HPDE6-E6E7 (cell line): ENCODE data around the gene LAMP5.

Experiments
- DNase-seq: peaks from one replicate; pipeline ENCODE4 v3.0.0; 2011; ENCODE audit warnings: missing footprints; ENCODE audit errors: extremely low spot score

The LAMP5 gene, protein sequence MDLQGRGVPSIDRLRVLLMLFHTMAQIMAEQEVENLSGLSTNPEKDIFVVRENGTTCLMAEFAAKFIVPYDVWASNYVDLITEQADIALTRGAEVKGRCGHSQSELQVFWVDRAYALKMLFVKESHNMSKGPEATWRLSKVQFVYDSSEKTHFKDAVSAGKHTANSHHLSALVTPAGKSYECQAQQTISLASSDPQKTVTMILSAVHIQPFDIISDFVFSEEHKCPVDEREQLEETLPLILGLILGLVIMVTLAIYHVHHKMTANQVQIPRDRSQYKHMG

GRCh38 chr20:9514461-9515213 is at the start of gene LAMP5:
TSS of gene LAMP5 (plus strand) at chr20:9514590. CDS start at chr20:9514853, 263 bp downstream.
- DNase-seq, result no peak

- no peak for DNase-seq
These were observed 46.4 kb upstream of the LAMP5 start for GRCh38 chr20:9467995-9468394.

DNA sequence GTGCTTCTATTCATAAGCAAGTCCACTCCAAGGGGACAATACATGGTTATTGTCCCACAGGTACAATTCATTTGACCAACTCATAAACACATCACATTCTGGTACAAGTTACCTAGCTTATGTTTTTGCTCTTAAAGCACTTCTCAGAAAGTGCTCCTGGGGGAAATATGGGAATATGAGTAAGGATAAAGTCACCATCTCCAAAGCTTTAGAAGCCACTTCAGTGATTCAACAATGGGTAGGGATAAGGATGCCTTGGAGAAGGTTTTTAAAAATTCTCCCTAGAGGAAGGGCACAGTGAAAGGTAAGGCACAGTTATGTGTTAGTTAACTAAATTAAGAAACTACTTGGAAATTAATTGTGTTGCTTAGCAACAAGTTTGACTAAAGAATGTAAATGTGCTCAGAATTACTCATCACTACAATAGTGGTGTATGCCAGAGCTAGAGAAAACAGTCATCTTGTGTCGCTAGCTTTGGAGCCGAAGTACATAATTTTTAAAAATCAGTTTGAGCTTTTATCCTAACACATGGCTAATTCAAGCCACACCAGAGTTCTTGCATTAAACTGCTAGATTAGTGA is 39.5 kb upstream of the LAMP5 start:
- no peak for DNase-seq

- no peak for DNase-seq
These were observed 38.9 kb upstream of the LAMP5 start for GRCh38 chr20:9475456-9475855.

- no peak for DNase-seq
These were observed 38.2 kb upstream of the LAMP5 start for GRCh38 chr20:9476174-9476573.

DNA sequence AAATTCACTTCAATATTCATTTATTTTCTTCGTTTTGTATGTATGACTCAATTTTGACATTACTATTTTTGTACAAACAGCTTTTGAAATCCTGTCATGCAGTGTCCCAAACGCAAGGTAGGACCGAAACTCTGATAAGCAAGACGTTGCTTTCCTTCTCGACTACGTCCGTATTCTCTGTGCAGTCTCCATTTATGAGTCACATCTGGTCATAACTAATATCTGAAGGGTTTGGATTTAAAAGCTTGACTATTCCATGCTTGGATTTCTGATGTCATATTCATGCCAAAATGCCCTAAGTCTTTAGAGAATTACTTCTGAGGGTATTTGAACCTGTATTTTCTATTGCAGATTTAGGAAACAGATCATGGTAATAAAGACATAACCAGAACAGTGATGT is 37.8 kb upstream of the LAMP5 start:
- DNase-seq, result no peak

DNA sequence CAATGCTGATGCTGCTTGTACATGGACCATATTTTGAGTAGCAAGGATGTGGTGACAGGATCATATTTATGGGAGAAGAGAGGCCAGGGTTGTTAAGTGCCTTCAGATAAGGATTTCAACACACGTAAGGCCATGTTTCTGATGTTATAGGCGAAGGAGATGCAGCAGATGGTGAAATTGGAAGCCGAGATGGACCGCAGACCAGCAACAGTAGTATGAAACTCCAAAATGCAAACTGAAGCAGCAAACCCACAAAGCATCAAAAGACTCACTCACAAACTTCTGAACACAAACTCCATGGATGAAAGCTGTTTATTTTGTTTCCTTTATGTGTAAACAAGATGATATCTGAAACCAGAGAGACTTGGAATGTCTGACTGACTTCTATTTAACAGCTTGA is 35.6 kb upstream of the LAMP5 start:
- DNase-seq, result no peak

DNA sequence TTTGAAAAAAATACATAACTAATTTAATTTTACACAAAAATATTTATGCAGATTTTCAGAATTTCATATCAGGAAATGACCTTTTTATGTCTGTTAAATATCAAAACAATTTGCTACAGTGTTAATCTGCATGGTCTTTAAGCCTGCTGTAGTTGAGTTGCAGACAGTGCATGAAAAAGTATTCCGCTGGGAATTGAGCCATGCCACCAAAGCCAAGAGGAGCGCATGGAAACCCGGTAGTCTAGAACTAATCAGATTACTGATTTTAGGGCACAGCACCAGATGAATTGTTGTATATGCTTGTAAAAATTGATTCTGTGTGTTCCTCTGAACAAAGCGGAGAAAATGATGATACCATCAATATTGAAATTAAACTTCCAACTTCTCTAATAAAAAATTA is 34.3 kb upstream of the LAMP5 start:
- DNase-seq, result no peak

GRCh38 chr20:9482180-9482579 is 32.2 kb upstream of the LAMP5 start:
- no peak for DNase-seq

DNA sequence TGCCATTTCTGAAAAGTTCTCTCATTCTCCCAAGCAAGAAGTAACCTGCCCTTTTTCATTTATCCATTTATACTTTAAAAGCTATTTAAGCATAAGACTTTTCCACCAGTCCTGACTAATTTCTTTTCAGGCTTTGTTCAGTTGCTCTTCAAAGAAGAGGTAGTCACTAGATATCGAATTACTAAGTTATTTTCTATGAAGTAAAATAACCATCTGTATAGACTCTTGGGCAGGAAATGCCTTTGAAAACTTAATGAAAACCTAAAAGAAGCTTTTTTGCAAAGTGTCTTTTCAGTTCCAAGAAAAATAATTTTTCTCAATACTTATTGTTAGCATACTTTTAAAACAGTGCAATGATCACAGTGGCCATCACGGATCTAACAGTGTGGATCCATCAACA is 31.3 kb upstream of the LAMP5 start:
- no peak for DNase-seq

- DNase-seq, result no peak
These were observed 28.6 kb upstream of the LAMP5 start for GRCh38 chr20:9485614-9486340.

GRCh38 chr20:9487231-9487630 is 27.2 kb upstream of the LAMP5 start:
- no peak for DNase-seq

GRCh38 chr20:9488063-9488462 is 26.3 kb upstream of the LAMP5 start:
- no peak for DNase-seq

DNA sequence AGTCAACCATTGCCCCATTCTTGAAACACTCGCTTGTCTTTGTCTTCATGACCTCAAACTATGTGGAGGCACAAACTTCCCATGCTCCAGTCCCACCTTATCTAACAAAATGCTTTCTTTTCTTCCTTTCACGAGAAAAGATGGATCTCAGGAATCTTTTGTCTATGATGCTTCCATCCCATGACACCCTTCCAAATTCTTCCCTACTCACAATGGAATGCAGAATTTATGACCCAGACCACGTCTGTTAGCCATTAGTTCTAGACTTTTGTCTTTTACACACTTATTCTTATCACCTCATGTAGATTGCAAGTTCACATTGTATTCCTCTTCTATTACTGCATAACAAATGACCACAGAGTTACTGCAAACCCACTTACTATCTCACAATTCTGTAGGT is 24.2 kb upstream of the LAMP5 start:
- no peak for DNase-seq

DNA sequence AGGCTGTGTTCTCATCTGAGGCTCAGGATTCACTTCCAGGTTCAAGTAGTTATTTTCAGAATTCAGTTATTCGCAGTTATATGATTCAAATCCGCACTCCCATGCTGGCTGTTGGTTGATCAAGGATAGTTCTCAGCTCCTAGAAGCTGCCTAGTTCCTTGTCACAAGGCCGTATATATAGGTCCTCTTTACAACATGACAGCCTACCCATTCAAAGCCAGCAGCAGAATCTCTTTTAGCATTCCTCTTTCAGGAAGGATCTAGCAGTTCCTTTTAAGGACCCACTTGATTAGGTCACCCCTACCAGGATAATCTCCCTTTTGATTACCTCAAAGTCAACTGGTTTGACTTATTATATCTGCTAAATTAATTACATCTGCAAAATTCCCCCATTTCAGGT is 23.8 kb upstream of the LAMP5 start:
- DNase-seq, result no peak

DNA sequence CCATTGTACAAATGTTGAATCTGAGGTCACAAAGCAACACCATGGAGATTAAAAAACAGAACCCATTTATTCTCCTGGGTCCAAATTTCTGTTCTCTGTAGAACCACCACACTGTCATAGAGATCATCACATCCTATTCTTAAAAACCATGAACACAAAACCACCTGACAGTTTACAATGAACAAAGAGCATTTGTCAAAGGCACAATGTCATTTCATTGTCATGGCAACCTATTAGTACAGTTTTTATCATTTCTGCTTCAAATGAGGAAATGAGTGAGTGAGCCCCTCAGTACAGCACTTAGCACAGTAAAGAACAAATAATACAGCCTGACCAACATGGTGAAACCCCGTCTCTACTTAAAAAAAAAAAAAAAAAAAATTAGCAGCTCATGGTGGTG is 23.1 kb upstream of the LAMP5 start:
- DNase-seq, result no peak

DNA sequence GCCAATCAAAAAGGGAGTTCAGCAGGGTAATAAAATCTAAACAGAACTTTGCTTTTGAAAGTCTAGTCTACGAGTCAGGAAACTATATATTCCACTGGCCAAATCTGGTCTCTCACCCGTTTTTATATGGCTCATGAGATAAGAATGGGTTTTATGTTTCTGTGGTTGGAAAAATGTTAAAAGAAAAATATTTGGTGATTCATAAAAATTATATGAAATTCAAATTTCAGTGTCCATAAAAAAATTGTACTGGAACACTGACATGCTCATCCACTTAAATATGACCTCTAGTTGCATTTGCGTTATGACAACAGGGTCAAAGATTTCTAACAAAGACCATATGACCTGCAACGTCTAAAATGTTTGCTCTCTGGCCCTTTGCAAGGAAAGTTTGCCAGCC is 22.3 kb upstream of the LAMP5 start:
- no peak for DNase-seq

DNA sequence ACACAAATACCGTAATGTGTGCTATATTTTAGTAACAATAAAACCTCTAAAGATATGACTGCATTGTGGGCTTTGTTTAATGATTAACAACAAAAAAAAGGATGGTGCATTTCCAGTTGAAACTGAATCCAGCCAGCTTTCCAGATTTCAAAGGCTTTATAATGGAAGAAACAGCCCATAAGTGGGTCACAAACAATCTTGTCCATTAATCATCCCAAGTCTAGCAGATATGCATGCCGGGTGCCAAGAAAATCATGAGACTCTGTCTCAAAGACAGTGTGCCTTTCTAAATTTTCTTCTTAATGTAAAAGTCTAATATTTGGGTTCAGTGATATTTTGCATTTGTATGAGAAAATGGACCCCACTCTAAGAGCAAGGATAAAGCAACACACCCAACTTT is 20.6 kb upstream of the LAMP5 start:
- DNase-seq, result no peak

DNA sequence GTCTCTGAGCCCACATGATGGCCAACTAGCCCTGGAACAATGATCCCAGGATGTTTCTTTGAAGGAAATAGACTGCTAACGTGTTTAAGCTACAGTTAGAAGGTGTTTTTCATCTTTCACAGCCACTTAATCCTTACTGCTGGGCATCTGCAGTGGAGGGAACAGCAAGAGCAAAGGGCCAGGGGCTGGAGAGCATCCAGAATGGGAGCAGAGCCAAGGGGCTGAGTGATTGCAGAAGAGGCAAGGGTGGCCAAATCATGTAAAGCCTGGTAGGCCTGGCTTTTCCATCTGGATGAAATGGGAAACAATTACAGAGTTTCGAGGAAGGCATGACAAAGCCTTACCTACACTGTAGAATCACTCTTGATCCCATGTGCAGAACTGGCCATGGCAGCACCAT is 18.7 kb upstream of the LAMP5 start:
- no peak for DNase-seq

- DNase-seq, result no peak
These were observed 18.2 kb upstream of the LAMP5 start for GRCh38 chr20:9496155-9496554.

DNA sequence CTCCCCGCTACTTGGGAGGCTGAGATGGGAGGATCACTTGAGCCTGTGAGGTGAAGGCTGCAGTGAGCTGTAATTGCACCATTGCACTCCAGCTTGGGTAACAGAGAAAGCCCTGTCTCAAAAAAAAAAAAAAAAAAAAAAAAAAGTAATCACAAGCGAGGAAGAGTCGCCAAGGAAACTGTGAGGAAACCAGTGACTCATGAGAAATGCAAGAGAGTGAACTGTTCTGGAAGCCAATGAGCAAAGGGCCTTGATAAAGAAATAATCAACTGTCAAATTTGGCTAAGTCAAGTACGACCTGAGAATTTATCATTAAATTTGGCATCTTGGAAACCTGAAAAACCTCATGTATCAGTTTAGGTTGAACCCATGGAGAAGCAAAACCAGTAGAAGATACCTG is 16.1 kb upstream of the LAMP5 start:
- DNase-seq, result no peak

DNA sequence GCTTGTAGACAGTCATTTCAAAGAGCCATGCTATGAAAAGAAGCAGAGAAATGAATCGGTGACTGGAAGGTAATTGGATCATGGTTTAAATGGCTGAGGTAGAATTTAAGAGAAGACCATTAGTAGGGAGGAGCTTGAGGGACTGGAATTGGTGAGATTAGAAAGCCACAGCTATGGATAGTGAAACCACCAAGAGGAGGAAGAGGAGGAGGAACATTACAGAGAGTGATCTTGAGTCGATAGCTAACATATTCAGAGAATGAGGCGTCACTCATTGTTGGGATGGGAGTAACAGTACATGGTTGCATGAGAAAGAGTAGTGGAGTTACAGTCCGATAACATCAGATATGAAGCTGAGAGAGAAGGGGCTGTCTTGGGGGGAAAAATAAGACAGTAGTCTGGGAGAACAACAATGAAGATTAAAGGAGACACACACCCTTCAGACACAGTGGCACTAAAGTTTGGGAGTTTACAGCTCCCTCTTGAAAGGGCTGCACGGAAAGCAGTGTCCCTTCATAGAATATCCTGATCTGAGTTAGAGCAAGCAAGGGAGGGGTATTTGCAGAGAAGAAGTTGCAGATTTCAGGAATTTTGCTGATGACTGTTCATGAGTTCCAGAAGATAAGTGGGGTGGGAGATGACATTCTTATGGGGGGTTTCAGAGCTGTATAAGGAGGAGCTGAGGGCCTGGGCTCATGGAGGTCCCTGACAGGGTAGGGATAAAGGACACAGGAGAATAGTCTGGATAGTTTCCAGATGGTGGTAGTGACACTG is 15.1 kb upstream of the LAMP5 start:
- no peak for DNase-seq
